HG02943 (cell line): ENCODE results near the gene TDP1.

Experiments
- ATAC-seq: cut with Tn5 transposase; IDR thresholded peaks from one replicate; pipeline ENCODE4 v1.9.1; 2021; ENCODE audit warnings: mild to moderate bottlenecking, low read depth, moderate library complexity; ENCODE audit not compliant: unreplicated experiment

The TDP1 gene

DNA sequence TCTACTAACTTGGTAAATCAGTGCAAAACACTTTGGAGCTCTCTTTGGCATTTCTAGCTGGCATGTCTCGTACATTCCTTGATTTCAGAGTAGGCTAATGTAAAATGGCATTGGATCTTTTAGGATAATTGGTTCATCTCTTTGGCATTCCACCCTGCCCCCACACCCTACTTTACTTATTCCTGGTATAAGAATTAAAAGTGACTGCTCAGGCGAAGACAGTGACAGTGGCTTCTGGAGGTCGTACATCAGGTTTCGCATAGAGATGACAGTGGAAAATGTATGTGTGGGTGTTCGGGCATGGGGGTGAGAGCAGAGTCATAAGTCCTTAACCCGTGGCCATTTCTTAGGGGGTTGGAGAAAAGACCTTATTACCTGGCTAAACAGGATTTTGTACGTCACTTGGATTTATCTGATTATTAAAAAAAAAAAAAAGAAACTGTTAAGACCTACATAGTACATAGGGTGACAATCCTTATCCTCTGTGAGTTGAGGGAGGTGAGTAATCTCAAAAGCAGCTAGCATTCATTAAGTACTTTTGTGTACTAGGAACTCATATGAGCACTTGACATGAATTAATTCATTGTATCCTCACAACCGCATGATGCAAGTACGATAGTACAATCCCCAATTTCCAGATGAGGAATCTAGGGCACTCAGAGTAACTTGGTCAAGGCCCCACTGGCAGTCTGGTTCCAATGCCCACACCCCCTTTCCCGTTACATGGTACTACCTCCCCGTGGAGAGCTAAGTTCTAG is 83.7 kb downstream of the TDP1 start:
- no peak for ATAC-seq

GRCh38 chr14:90040411-90040810 is 84.7 kb downstream of the TDP1 start:
- ATAC-seq = no peak

DNA sequence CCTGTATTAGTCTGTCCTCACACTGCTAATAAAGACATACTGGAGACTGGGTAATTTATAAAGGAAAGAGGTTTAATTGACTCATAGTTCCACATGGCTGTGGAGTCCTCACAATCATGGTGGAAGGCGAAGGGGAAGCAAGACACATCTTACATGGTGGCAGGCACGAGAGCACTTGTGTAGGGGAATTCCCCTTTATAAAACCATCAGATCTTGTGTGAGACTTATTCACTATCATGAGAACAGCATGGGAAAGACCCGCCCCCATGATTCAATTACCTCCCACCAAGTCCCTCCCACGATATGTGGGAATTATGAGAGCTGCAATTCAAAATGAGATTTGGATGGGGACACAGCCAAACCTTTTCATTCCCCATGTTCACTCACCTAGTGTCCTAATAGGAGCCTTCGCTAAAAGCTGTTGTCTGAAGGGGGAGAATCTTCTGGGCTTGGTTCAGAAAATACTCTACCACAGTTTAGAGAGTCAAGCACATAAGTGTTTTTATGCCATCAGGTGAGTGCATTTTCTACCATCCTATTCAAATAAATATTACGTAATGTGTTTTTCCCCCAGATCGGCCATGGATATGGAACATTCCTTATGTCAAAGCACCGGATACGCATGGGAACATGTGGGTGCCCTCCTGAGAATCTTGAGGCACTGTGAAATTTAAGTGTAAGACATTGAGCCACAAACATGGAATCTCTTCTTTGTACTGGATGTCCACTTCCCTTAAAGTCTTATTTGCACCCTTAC is 86.9 kb downstream of the TDP1 start:
- no peak for ATAC-seq

- no peak for ATAC-seq
These were observed 89.9 kb downstream of the TDP1 start for GRCh38 chr14:90045616-90046015.

DNA sequence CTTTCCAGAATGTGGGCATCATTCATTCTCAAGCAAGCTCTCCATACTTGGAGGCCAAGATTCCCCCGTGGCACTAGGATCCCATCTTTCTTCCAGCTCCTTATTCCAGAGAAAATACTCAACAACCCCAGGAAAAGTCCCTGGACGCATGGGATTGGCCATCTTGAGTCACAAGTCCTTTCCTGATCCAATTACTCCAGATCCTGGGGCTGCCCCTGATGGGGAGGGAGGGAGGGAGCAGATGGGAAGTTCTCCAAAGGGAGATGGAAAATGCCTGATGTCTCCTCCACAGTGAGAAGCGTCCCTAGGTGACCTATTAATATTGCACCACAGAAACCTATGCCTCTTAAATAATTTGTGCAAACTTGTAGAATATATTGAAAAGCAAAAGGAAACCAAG is 93.7 kb downstream of the TDP1 start:
- ATAC-seq = no peak

- no peak for ATAC-seq
These were observed 94.5 kb downstream of the TDP1 start for GRCh38 chr14:90050271-90050670.

- ATAC-seq = no peak
These were observed 97.3 kb downstream of the TDP1 start for GRCh38 chr14:90053044-90053443.

- no peak for ATAC-seq
These were observed 99.1 kb downstream of the TDP1 start for GRCh38 chr14:90054803-90055202.

- no peak for ATAC-seq
These were observed 101.1 kb downstream of the TDP1 start for GRCh38 chr14:90056826-90057225.

- ATAC-seq = no peak
These were observed 103.2 kb downstream of the TDP1 start for GRCh38 chr14:90058876-90059458.

- ATAC-seq = no peak
These were observed 104.7 kb downstream of the TDP1 start for GRCh38 chr14:90060312-90060964.

- ATAC-seq = no peak
These were observed 105.4 kb downstream of the TDP1 start for GRCh38 chr14:90060965-90061684.

GRCh38 chr14:90061685-90062126 is 106.0 kb downstream of the TDP1 start, which contains the start of gene KCNK13:
Gene KCNK13, plus strand, starts transcription at chr14:90061994. Its CDS starts 212 bp downstream, at chr14:90062206.
- no peak for ATAC-seq

- no peak for ATAC-seq
These were observed 106.5 kb downstream of the TDP1 start for GRCh38 chr14:90062127-90062794.

GRCh38 chr14:90062822-90063539 is 107.3 kb downstream of the TDP1 start:
- ATAC-seq = no peak

DNA sequence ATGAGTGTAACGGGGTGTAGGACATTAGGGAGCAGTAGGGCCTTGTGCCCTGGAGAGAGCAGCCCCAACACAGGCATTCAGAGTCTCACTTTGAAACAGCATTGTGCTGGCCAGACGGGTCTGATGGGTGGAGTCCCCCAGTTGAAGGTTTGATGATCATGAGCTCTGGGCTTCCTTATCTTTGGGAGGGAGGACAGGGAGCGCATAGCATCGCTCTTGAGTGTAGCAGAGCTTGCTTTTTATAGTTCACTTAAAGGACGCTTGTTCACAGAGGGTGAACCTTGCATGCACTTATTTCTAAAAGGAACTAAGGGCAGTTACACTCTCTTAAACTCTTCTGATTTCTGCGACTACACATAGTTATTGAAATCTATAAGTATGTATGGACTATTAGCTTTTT is 116.6 kb downstream of the TDP1 start:
- no peak for ATAC-seq

DNA sequence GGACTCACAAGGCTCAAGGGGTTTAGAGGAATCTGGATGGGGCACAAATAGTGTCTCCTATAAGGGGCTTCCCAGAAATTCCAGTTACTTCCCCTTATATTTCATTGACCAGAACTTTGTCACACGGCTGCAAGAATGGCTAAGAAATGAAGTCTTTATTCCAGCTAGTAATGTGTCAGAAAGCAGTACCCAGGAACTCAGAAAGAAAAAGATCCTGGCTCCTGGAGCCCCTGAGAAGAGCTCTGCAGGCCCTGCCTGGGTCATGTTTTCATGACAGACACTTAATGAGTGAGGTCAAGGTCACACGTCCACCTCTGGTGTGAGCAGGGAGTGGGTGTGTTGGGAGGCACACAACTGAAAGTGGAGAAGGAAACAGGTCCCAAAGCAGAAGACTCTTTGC is 123.8 kb downstream of the TDP1 start:
- no peak for ATAC-seq

GRCh38 chr14:90087433-90087832 is 131.7 kb downstream of the TDP1 start:
- no peak for ATAC-seq

- ATAC-seq = no peak
These were observed 132.4 kb downstream of the TDP1 start for GRCh38 chr14:90088176-90088575.
